ENCODE measurements around the gene HIRA.

HIRA gene

GRCh38 chr22:19434401-19434800 lies 2.9 kb upstream of the HIRA start:
- DNase-seq (ENCODE audit: low read depth) = no peak
- H3K4me3 ChIP-seq (ENCODE audit: low read depth, low read length) = no peak overlapping the region
- in situ Hi-C loops (cut with HindIII; ENCODE audit: low sequenced_read_pairs) = no loop called here
- TF ChIP-seq CTCF (IDR thresholded peaks at IDR 0.05; ENCODE audit: low read depth, low read length, missing control alignments) = no peak

- no peak for TF ChIP-seq CTCF (IDR thresholded peaks at IDR 0.05; ENCODE audit: low read depth, low read length, missing control alignments)
- H3K4me3 ChIP-seq (ENCODE audit: low read depth, low read length) = peak within 1 kb of the TSS; percentile 74
- DNase-seq (ENCODE audit: low read depth) = peak; percentile 54
- in situ Hi-C loops (cut with HindIII; ENCODE audit: low sequenced_read_pairs) = no loop called here
Observed at GRCh38 chr22:19432133-19432851, 759 bp upstream of the HIRA start, which contains the start of gene MRPL40. Gene MRPL40 (plus strand): TSS chr22:19432545. CDS start chr22:19432555, 10 bp downstream.

GRCh38 chr22:19430890-19431541 lies 517 bp downstream of the HIRA start:
- TF ChIP-seq CTCF (IDR thresholded peaks at IDR 0.05; ENCODE audit: low read depth, low read length, missing control alignments) = peak; percentile 33
- peak overlapping the region; percentile 74 for H3K4me3 ChIP-seq (ENCODE audit: low read depth, low read length)
- in situ Hi-C loops (cut with HindIII; ENCODE audit: low sequenced_read_pairs) = no loop called here
- no peak for DNase-seq (ENCODE audit: low read depth)

- H3K4me3 ChIP-seq (ENCODE audit: low read depth, low read length) = peak overlapping the region; percentile 74
- in situ Hi-C loops (cut with HindIII; ENCODE audit: low sequenced_read_pairs) = no loop called here
- peak; percentile 12 for DNase-seq (ENCODE audit: low read depth)
- no peak for TF ChIP-seq CTCF (IDR thresholded peaks at IDR 0.05; ENCODE audit: low read depth, low read length, missing control alignments)
Observed at GRCh38 chr22:19429950-19430889, 1.3 kb downstream of the HIRA start.

- no peak for TF ChIP-seq CTCF (IDR thresholded peaks at IDR 0.05; ENCODE audit: low read depth, low read length, missing control alignments)
- in situ Hi-C loops (cut with HindIII; ENCODE audit: low sequenced_read_pairs) = no loop called here
- DNase-seq (ENCODE audit: low read depth) = no peak
- no peak overlapping the region for H3K4me3 ChIP-seq (ENCODE audit: low read depth, low read length)
Observed at GRCh38 chr22:19424186-19424500, 7.4 kb downstream of the HIRA start.

Data from astrocyte of the cerebellum (primary cell).